ENCODE measurements around the gene CPA3.

- TF ChIP-seq CTCF (IDR thresholded peaks at IDR 0.05; ENCODE audit: insufficient read depth, low read length): no peak
- no peak for TF ChIP-seq POLR2AphosphoS5 (IDR thresholded peaks at IDR 0.05; ENCODE audit: low read depth)
- TF ChIP-seq, protein P1, sequence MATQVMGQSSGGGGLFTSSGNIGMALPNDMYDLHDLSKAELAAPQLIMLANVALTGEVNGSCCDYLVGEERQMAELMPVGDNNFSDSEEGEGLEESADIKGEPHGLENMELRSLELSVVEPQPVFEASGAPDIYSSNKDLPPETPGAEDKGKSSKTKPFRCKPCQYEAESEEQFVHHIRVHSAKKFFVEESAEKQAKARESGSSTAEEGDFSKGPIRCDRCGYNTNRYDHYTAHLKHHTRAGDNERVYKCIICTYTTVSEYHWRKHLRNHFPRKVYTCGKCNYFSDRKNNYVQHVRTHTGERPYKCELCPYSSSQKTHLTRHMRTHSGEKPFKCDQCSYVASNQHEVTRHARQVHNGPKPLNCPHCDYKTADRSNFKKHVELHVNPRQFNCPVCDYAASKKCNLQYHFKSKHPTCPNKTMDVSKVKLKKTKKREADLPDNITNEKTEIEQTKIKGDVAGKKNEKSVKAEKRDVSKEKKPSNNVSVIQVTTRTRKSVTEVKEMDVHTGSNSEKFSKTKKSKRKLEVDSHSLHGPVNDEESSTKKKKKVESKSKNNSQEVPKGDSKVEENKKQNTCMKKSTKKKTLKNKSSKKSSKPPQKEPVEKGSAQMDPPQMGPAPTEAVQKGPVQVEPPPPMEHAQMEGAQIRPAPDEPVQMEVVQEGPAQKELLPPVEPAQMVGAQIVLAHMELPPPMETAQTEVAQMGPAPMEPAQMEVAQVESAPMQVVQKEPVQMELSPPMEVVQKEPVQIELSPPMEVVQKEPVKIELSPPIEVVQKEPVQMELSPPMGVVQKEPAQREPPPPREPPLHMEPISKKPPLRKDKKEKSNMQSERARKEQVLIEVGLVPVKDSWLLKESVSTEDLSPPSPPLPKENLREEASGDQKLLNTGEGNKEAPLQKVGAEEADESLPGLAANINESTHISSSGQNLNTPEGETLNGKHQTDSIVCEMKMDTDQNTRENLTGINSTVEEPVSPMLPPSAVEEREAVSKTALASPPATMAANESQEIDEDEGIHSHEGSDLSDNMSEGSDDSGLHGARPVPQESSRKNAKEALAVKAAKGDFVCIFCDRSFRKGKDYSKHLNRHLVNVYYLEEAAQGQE (IDR thresholded peaks at IDR 0.05; ENCODE audit: insufficient replicate concordance, low read depth): no peak
- TF ChIP-seq SPI1 (IDR thresholded peaks at IDR 0.05; ENCODE audit: borderline replicate concordance, low read depth): no peak
- TF ChIP-seq GABPA (IDR thresholded peaks at IDR 0.05; ENCODE audit: low read depth): no peak
Observed at GRCh38 chr3:148925845-148926244, 60.7 kb downstream of the CPA3 start.

Measured in HL-60 (cell line).